NT2/D1 (cell line): ENCODE results near the gene TPSAB1.

Experiments
- YY1 ChIP-seq: IDR thresholded peaks from 2 replicates; pipeline ENCODE4 v1.6.1; 2011; ENCODE audit not compliant: insufficient read length, insufficient read depth
- ZNF274 ChIP-seq: IDR thresholded peaks from 2 replicates; pipeline ENCODE4 v1.6.1; 2011; ENCODE audit warnings: mild to moderate bottlenecking, low read depth, low read length

- TF ChIP-seq ZNF274: no peak
- no peak for TF ChIP-seq YY1
Measured at GRCh38 chr16:1210461-1210860, 30.0 kb upstream of the TPSAB1 start.
